ENCODE measurements around the gene ZNHIT6.

DNA sequence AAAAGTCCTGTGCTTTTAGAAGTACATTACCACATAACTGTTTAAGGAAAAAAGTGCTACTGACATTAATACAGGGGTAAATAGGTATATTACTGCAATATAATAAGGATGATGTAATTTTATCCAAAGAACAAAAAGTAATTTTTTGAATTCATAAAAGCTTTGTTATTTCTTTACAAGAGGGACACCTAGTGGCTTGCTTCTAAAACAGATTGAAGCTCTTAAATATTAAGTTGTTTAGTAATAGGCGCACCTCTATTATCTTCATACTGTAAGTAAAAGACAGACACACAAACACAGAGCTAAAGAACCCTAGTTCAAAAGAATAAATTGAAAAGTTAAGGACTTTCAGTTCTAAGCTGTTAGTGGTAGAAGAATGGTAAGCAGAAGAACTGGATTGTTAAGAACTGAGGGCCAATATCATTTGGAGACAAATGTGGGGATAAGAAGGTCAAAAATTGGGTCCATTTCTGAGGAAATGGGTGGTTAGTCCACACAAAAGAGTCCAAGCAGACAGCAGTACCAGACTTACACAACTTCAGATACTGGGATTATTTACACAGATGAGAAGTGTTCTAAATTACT, 15.4 kb downstream of the ZNHIT6 start:
- TF ChIP-seq POLR2A (IDR thresholded peaks at IDR 0.05; ENCODE audit: low read length) (no peak), GATA1 (IDR thresholded peaks at IDR 0.05; ENCODE audit: low read depth, low read length) (no peak)

Data from erythroblast (primary cell).